ENCODE measurements around the gene TBX18.

The TBX18 gene

DNA sequence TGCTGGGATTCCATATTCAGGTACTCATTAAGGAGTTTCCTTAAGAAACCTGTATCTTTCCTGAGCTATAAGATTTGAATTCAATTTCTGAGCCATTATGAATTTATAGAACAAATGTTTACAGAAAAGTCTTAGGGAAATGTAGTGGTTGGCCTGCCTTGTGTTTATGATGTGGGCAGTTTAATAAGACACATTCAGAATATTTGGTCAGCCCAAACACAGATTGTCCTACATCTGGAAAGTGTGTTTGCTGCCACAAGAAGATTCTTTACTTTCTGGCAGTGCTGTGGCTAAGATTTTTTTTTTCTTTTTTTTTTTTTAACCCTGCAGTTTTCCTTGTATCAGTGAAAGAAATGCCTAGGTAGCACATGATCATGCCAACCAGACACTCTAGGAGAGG, 15.2 kb downstream of the TBX18 start:
- no peak for DNase-seq (ENCODE audit: low read depth, low spot score)

DNA sequence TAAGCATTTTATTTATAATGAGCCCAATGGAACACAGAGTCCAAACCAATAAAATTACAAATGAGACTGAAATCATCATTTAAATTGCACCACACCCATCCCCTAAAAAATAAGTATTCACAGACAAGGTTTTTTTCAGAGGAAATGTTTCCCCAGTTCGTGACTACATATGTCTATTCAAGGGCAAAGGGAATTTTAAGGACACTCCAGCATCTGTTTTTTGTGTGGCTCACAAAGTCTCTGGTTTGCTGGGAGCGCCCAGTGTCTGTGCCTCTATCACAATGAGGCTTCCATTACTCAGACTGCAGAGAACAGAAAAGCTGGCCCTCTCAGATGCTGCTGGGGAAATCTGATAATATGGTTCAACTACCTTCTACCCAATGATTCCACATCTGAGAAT, 16.0 kb downstream of the TBX18 start:
- DNase-seq (ENCODE audit: low read depth, low spot score): no peak

DNA sequence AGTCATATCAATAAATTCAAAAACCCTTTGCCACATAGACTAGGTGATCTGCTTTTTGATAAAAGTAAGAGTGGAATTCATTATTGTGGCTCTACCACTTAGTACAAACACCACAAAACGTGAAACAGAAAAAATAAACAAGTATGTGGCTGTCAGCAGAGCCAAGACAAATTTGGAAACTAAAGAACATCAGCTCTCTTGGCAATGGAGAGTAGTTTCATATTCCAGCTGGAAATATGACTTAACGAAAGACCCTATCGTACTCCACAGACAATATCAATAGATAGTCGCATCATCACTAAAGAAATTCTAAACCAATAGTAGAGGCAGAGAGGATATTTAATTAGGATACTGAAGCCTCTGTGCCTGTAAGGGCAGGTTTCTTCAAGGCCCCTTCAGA, 20.8 kb downstream of the TBX18 start:
- DNase-seq (ENCODE audit: low read depth, low spot score): no peak

- no peak for DNase-seq (ENCODE audit: low read depth, low spot score)
Measured at GRCh38 chr6:84740385-84740784, 24.0 kb downstream of the TBX18 start.

DNA sequence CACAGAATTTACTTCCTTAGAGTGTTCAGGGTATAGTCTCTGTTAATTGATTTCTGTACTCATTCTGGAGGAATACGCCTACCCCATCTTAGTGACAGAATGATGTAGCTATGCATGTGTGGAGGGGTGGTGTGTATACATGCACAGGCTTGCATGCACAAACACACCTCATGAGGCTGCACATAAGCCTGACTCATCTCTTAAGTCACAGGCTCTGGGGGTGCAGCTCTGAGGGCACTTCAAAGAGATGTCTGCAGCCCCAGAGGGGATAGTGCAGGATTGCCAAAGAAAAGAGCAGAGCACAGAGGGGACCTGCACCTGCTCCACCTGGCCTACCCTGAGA, 24.6 kb downstream of the TBX18 start:
- DNase-seq (ENCODE audit: low read depth, low spot score): no peak

GRCh38 chr6:84738996-84739865, 25.2 kb downstream of the TBX18 start:
- DNase-seq (ENCODE audit: low read depth, low spot score): no peak

DNA sequence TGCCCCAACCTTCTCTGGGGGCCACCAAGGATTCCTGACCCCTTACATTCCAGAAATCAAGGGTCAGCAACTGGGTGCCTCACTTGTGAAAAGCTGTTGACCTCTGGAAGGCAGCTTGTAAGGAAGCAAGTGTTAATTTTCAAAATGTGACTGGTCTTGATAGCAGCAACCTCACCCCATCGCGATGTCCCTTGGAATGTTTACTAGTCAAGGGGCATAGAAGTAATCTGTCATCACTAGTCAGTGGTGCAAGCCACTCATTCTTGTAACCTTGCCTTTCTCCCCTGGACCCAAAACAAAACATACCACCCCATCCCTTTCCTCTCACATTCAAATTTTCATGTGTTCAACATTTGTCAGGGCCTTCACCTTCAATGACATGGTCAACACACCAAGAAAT, 30.5 kb downstream of the TBX18 start:
- DNase-seq (ENCODE audit: low read depth, low spot score): no peak

DNA sequence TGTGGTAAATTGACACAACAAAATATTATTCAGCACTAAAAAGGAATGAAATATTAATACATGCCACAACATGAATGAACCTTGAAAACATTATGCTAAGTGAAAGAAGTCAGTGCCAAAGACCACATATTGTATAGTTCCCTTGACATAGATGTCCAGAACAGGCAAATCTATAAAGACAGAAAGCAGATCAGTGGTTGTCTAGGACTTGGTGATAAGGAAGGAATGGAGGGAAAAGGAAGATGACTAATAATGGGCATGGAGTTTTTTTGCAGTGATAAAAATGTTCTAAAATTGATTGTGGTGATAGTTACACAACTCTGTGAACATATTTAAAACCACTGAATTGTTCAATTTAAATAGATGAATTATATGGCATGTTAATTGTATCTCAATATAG, 32.5 kb downstream of the TBX18 start:
- DNase-seq (ENCODE audit: low read depth, low spot score): no peak

DNA sequence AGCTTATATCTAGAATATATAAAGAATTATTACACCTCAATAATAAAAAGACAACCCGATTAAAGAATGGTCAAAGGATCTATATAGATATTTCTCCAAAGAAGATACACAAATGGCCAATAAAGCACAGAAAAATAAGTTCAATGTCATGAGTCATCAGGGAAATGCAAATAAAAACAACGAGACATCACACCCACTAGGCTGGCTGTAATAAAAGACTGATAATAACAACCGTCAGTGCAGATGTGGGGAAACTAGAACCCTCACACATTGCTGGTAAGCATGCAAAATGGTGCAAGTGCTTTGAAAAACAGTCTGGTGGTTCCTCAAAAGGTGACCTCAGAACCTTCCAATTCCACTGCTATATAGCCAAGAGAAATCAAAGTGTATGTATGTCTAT, 33.0 kb downstream of the TBX18 start:
- DNase-seq (ENCODE audit: low read depth, low spot score): no peak

GRCh38 chr6:84728602-84729001, 35.8 kb downstream of the TBX18 start:
- DNase-seq (ENCODE audit: low read depth, low spot score): peak; percentile 13

DNA sequence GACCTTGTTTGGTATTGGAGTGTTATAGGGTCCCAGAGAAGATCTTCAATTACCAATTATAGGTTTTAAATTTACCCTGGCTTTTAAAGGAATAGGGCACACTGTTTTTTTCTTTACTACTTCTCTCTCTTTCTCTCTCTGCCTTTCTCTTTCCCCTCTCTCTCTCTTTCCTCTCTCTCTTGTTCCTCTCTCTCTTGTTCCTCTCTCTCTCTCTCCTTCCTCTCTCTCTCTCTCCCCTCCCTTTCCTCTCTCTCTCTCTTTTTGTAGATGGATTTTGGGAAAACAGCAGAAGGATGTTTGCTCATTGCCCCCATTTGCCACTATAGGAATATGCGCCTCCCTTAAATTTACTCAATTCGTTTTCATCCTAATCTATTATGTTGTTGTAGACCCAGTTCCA, 45.2 kb downstream of the TBX18 start:
- DNase-seq (ENCODE audit: low read depth, low spot score): no peak

GRCh38 chr6:84718038-84718955, 46.1 kb downstream of the TBX18 start:
- DNase-seq (ENCODE audit: low read depth, low spot score): no peak

DNA sequence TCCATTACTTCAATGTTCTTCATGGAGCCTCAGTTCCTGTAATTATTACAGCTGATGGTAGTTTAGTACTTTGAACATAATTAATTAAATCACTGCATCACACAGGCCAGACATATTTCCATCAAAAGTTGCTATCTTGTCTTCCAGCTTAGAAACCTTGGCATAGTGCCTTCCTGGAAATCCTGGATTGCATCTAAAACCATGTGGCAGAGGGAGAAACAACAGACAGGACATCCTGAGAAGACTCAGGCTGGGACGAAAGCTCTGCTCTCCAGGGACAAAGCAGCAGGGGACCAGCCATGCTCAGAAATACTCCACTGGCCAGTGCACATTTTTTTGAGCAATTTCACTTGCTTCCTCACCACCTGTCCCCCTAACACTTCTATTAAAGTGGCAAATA, 55.3 kb downstream of the TBX18 start:
- DNase-seq (ENCODE audit: low read depth, low spot score): no peak

DNA sequence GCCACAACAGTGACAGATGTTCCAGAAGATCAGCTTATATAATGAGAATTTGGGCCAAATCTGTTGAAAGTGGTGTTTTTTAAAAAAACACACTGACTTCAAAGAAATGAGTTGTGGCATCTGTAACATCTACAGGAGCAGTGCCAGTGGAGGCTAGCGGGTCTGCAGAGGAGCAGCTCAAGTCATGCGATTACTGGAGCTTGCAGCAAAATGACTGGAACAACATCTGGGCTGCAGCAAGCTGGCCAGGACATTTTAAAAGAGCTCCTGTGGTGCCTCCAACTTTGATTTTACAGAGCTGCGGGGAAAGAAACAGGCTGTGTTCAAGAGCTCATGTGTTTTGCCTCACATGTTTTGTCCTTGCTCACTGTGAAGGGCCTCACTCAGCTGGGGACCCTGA, 57.2 kb downstream of the TBX18 start:
- no peak for DNase-seq (ENCODE audit: low read depth, low spot score)

DNA sequence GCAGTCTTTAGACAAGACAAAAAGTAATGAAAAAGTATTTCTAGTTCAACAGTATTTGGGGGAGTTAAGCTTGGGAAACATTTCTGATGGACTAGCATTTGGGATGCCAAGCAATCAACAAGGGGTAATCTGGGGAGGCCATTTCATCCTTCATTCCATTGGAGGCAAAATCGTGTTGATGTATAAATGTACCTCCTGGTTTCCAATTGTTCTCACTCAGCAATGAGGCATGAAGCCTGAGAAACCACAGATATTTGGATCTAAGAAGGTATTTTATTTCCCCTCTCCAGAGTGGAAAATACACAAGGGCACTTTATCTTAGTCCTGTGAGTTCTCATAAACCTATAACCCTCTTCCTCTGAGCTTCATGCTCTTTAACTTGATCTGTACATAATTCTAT, 68.2 kb downstream of the TBX18 start:
- peak; percentile 43 for DNase-seq (ENCODE audit: low read depth, low spot score)

DNA sequence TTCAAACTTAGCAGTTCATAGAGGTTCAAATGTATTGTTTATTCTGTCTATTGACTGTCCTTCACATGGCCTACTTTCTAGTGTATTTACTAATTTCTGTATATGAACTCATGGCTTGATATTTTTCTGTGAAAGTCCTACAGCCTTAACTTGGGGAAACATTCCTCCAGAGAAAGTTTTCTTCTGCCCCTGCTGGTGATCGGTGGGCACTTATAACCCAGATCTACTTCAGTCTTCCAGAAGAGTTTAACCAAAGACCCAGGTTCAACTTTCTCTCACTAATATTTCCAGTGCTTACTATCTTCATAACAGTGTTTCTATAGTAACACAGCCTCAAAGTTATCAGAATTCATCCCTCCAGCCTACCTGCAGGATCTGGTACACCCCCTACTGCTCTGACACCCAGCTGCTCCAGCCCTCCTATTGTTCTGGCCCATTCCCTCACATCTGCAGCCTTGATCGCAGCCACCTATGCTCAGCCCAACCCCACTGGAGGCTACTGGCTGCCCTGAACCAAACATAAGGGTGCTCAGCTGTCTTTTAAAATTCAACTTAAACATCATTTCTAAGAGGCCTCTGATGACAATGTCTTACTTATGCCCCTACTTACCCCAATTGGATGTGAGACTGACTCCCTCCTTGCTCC, 72.3 kb downstream of the TBX18 start:
- DNase-seq (ENCODE audit: low read depth, low spot score): no peak

DNA sequence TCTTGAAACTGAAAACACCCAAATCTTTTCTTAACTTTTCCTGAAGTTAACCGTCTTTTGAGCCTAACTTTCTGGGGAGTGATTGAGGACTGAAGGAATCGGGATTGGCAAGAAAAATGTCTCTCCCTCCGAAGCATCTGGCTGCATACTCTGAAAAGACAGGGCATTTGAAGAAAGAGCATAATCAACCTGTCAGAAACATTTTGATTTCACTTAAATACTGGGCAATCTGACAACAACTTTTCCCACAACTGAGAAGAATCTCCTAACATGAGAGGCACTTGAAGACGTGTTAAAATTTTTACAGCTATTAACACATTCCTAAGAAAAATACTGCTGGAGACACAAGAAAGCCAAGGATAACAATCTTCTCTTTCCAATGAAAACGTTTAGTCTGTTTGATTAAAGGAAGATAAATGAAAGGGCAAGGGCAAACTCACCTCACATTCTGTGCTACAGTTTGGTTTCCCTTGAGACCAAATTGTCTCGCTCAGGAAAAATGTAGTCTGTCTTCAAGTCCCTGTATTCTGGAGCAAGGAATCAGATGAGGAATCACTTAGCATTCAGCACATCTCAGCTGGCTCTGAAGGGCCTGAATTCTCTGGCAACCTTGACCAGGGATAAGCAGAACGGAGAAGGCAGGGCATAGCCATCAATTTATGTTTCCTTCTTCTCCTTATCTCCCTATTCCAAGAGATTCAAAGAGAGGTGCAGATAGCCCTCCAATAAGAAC, 76.1 kb downstream of the TBX18 start:
- peak; percentile 57 for DNase-seq (ENCODE audit: low read depth, low spot score)

GRCh38 chr6:84687431-84687830, 77.0 kb downstream of the TBX18 start:
- DNase-seq (ENCODE audit: low read depth, low spot score): peak; percentile 37

- DNase-seq (ENCODE audit: low read depth, low spot score): peak; percentile 9
Measured at GRCh38 chr6:84685983-84686584, 78.3 kb downstream of the TBX18 start.

DNA sequence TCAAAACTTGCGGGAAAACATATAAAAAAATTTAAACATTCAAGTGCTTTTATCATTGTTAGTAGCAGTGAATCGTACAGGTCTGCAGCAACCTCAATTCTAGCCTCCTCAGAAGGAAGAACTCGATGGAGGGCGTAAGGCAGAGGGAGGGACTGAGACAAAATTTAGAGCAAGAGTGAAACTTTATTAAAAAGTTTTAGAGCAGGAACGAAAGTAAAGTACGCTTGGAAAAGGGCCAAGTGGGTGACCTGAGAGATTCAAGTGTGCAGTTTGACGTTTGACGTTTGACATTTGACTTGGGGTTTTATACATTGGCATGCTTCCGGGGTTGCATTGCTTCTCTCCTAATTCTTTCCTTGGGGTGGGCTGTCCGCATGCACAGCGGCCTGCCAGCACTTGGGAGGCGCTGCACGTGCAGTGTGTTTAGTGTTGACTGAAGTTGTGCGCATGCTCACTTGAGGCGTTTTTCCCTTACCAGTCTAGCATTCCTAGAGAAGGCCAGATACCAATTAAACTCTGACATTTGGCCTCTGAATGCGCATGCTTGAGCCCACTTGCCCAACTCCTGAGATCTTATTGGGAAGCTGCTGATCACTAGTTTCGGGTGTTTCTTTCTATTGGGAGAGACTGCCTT, 82.6 kb downstream of the TBX18 start:
- no peak for DNase-seq (ENCODE audit: low read depth, low spot score)

DNA sequence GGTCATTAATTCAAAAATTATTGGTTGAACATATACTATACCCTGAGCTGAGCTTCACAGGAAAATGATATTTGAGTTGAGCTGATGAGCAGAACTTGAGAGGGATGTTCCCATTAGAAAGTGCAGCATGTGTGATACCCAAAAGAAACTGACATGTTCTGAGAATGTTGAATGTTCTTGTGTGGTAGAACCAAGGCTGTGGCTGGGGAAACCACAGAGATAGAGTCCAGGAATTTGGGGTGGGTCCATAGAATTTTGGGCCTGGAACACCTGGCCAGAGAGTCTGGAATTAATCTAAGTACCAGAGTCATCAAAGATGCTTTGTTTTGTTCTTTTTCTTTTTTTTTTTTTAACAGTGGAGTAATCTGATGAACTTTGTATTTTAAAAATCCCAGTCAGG, 88.7 kb downstream of the TBX18 start:
- no peak for DNase-seq (ENCODE audit: low read depth, low spot score)

All from astrocyte of the hippocampus (primary cell).